Hematopoietic multipotent progenitor cell (in vitro differentiated cells): ENCODE measurements around the gene FRG2C. TPM values are rescaled to one million over a fixed set of nuclear protein-coding genes. Genes with fewer than 3 reads are reported as not detected.
"Not testable (repeated sequence)": the region's sequence is repeated elsewhere in the genome, so short reads cannot be mapped to it uniquely, and the experiment has no call there.

Source experiments
- DNase-seq, 3 donors: peaks; one replicate each; pipeline ENCODE4 v3.0.0-alpha.2; 2011 to 2015; ENCODE audit warnings: low read depth in 2 of 3, low spot score in 2 of 3
- total RNA-seq: library from RNA; depleted of rRNA; stranded (reverse); fragments of >200 nt; gene quantifications from one replicate; pipeline ENCODE4 v1.2.3, GENCODE V29; 2012

The FRG2C gene
- not detected for total RNA-seq

DNA sequence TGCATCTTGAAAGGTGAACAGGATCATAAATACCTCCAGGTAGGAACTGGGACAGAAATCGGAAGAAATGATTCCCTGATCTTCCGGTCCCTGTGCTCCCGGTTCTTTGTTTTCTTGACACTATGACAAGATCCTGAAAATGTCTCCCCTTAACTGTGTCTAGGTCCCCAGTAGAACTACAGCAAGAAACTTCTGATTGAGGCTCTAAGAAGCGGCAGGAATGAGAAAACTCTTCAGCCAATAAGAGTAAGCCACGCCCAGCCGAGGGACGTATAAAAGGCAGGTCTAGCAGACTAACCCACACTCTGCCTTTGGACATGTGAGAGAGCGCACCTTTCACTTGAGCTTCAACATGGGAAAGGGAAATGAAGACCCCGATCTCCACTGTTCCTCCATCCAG, at the start of gene FRG2C:
Gene FRG2C (plus strand): TSS at position 301 of the 400 bp plus-strand sequence. CDS start 52 bp downstream, at position 353.
- DNase-seq = not testable (repeated sequence)

DNA sequence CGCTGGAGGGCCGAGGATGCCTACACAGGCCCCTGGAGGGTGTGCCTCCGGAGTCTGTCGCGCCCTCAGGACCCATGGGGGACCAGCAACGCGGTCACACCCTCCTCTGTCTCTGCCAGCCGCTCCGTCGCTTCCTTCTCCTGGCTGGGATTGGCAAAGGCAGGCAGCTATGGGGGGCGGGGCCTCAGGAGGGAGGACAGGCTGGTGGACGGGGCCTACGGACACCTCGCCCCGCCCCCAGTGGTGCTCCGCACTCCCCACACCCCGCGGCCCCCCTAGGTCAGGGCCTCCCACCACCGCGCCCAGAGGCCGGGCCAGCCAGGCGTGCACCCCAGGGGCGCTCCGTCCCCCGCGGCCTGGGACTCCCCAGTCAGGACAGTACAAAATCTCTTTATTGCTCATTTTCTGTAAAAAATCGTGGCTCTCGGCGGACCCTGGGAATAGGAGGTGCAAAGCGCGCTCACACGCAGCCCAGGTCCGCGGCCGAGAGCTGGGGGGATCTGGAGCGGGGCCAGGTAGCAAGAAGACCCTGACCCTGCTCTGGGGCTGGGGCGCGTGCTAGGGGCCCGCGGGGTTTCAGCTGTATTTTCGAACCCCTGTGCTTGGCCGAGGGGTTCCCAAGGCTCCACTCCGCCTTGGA, 45.3 kb upstream of the FRG2C start:
- not testable (repeated sequence) for DNase-seq

DNA sequence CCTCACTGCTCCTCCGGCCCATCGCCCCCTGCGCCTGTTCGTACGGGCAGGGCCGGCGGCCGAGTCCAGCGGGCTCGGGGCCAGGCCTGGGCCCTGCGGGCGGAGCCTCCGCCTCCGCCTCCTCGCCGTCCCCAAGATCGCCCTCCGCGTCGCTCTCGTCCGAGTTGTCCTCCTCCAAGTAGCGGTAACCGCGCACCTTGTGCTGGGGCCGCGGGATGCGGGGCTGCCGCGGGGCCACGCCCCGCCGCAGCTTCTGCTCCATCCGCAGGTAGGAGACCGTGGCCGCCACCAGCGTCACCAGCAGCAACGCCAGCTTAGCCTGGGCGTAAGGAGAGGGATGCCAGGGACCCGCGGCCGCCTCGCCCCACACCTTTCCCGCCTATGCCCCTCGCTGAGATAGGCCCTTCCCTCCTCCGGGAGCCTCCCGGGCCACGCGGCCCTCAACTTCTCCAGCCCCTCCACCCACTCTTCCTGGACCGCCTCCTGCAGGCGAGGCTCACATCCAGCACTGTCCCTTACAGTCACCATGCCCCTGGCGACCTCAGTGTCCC, 44.6 kb upstream of the FRG2C start:
- DNase-seq = not testable (repeated sequence)

DNA sequence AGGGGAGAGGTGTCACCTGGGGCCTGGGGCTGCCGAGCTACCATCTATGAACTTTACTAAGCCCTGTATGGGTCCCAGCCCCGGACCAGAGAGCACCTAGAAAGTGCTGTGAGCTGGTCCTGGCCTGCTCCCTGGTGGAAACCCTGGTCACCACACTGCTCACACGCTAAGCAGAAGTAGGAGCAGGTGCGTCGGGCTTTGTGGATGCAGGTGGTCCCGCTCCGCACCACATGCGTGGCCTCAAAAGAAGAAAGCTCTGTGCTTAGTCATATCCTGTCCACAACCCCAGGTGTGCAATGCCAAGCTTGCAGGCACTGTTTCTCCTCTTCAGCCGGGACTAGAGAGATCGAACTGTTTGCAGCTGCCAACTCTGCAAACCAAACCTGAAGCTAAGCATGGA, 42.4 kb upstream of the FRG2C start:
- DNase-seq = peak in 2 of 3 donors; percentile 27 to 38

DNA sequence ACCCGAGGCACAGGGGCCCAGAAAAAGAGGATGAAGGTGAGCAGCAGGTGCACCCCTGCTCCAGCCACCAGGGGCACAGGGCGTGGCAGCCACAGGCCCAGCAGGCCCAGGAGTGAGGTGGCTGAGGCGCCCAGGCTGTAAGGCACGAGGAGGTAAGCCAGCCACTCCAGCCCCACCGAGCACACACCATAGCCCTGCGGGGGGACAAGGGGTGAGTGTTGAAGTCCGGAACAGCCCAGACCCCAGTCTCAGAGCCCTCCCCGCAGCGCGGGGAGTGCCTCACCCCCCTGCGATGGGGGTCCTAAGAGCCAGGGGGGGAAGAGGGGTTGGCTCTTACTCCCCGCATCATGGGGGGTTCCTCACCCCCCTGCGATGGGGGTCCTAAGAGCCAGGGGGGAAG, 40.5 kb upstream of the FRG2C start:
- not testable (repeated sequence) for DNase-seq

DNA sequence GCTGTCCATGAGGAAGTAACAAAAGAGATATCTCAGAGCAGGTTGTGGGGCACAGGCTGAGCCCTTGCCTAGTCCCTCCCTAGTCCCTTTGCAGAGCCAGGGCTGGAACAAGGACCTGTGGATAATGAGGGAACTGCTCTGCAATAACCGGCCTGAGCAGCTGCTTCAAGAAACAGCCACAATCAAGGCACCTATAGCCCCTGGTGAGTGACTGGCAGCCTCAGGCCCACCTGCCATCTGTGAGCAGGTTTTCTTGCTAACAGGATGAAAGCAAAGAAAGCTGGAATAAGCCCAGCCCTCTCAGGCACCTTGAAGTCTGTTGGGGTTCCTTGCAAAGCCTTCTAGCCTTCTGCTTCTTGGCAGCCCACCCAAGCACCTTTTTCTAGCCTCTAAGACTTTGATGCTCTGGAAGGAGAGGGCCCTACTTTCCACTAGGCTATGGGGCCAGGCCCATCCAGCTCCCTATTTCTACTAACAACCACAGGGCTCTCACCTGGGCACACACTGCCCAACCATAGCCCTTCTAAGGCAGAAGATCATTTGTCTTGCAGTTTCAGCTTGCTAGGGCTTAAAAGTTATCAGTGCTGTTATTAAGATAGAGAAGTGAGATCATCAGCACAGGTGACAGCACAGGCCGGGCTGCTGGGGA, 33.1 kb upstream of the FRG2C start:
- not testable (repeated sequence) for DNase-seq

DNA sequence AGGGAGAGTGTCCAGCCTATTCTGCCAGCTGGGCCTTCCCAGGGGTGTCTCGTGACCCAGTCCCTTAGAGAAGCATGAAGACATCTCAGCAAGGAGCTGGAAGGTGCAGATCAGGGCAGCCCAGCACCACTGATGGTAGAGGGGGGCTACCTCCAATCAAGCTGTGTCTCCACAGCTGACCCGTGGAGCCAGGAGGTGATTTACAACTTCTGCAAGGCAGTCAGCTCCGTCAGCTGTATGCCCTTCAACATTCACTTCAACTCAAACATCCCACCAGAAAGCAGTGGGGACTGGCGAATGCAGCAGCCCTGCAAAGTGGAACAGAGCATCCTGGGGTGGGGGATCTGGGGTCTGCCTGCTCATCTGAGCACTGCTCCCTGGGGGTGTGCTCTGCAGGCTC, 32.6 kb upstream of the FRG2C start:
- no peak for DNase-seq

DNA sequence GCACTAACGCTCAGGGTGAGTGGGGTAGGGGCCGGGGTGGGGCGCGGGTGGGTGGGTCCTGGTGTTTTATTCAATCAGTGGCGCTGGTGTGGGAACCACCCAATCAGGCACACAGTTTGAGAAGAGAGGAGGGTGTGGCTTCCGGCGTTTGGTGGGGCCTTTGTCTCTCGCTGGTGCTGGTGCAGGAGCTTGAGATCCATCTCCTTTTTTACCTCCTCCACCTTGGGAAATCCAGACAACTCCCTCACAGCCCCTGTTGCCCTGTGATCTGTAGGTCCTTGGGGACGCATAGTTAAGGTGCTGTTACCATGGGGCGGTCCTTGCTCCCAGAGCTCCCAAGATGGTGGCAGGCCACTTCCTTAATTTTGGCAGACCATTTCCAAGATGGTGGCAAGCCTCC, 25.2 kb upstream of the FRG2C start:
- not testable (repeated sequence) for DNase-seq

DNA sequence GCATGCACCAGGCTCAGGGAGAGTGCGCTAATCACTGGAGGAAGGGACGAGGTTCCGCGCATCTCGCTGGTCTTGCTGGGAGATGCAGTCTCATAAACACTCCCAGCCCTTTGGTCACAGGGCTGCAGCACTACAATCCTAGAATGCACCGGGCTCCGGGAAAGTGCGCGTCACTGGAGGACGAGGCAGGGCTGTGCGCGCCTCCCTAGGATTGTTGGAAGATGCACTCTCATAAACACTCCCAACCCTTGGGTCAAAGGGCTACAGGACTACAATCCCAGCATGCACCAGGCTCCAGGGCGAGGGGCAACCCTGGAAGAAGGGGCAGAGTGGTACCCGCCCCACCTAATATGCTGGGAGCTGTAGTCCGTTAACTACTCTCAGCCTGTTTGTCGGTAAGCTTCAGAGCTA, 23.0 kb upstream of the FRG2C start:
- peak in 2 of 3 donors; percentile 70 to 81 for DNase-seq

DNA sequence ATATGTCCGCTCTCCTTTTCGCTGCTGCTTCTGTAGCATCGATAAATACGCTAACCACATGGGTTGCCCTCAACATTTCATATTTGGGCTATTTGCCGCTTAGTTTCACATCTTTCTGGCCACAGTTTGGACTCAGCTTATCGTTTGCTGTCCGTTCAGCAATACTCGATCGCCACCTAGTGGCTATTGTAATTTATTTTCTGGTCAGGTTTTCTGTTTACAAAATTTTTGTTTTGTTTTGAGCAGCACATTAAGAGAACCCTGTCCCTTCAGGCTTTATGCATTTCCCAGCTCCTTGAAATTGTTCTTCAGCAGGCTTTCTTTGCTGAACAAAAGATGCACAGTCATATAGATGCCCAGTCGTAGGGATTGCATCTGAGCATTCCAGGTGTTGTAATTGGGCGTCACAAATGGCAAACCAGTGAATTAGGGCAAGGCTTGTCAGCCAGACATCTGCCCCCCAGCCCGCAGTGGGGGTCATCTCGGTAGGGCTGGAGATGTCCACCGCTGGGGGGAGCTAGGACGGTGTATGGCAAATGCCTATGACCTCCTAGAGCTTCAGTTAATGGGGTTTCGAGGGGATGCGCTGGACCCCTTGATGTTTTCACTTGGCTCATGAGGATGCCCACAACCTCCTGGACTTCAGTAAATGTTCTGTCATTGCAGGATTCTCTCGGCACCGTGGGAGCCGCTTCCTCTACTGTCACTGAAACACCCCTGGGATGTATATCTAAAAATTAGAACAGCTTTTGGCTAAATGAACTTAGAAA, 20.9 kb upstream of the FRG2C start:
- DNase-seq = peak; percentile 7 to 62 (median 33)

DNA sequence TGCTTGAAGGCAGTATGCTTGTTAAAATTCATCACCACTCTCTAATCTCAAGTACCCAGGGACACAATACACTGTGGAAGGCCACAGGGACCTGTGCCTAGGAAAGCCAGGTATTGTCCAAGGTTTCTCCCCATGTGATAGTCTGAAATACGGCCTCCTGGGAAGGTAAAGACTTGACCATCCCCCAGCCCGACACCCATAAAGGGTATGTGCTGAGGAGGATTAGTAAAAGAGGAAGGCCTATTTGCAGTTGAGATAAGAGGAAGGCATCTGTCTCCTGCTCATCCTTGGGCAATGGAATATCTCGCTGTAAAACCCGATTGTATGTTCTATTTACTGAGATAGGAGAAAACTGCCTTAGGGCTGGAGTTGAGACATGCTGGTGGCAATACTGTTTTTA, 18.6 kb upstream of the FRG2C start:
- not testable (repeated sequence) for DNase-seq

DNA sequence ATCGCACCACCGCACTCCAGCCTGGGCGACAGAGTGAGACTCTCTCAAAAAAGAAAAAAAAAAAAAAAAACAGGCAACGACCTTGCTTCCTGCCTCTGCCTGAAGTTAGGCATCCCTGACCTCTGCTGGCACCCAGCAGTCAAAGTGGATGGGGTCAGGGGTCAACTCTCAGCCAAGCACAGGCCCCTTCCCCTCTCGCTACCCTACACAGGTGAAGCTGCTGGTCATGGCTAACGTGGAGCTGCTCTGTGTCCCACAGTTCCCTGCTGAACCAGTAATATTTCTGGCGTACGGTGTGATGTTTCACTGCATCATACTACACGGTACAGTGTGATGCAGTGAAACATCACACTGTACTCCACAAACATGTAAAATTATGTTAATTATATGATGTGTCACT, 13.9 kb upstream of the FRG2C start:
- DNase-seq = no peak

DNA sequence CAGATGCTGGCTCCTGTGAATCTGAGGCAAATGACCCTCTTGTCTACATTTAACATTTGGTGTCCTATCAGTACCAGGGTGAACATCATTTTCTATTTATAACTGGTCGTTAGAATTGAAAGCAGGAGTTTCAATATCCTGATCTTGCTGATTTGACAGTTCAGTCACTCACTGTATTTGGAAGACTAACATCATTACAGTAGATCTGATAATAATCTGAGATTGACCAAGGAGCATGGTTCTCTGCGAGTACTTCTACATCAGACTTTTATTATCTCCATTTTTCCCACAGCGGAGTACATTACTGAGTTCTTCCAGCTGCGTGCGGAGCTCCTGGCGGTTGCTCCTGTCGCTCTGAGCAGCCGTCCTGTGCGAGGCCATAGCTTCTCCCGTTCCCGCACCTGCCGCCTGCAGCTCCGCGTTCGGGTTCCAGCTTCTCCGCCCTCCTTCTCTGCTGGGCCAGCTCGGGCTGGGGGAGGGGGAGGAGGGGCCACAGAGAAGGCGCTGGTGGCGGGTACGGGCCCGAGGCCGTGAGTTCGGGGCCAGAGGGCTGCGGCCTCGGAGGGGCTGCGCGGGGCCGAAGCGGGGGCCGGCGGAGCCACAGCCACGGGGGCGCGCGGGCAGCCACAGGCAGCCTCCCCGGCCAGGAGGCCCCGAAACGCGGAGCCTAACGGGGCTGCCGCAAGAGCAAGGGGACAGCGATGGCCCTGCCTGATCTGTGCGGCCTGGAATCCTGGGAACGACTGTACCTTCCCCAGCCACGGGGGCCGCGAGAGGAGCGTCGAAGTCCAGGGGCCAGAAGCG, 8.8 kb upstream of the FRG2C start:
- DNase-seq = not testable (repeated sequence)

DNA sequence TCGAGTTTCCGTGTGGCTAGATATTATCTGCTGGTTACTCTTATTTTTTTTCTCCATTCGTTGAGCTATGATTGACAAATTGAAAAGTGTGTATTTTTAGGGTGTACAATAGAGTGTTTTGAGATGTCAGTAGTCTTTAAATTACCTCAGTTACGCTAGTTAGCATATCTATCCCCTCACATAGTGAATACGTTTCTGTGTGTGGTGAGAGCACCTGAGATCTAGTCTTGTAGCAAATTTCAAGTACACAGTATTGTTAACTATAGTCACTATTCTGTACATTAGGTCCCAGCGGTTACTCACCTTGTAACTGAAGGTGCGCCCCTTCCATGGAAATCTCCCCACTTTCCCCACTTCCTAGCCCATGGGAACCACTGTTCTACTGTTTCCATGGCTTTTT, 8.2 kb upstream of the FRG2C start:
- not testable (repeated sequence) for DNase-seq

DNA sequence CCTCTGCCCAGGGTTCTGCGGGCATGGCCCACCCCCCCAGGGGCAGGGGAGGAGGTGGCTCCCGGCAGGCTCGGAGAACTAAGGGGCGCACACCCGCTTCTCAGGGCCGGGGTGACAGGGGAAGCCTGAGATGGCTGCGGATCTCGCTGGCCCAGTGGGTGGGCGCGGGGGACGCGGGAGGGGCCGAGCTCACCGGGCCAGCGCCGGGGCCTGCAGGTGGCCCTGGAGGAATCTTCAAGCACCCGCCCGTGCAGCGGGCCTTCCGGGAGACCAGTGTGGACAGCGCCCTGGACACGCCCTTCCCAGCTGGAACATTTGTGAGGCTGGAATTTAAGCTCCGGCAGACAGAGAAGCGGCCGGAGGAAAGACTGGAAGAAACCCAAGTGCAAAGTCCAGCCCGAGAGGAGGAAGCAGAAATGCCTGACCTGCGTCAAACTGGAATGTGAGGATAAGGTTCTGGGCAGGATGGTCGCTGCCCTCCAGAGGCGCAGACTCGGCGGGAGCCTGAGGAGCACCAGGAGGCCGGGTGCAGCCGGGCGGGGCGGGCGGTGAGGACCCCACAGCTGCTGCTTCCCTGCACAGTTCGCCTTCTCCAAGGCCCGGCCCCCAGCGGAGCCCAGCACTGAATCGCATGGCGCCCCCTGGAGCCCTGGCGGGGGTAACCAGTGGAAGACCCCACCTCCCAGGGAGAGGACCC, 5.6 kb upstream of the FRG2C start:
- DNase-seq = peak in 1 of 3 donors; percentile 36

DNA sequence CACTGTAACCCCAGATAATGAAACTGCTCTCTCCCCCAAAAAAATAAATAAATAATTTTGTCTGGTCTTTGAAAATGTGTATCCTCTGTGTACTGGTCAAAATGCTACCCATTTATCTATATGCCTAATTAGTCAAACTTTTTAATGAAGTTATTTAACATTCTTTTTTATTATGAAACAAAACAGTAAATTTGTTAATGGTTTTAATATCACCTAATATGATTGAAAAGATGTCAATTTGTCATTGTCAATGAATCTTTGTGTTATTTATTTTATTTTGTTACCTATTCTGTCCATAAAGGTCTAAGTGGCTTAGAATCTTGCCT, 5.1 kb upstream of the FRG2C start:
- DNase-seq = not testable (repeated sequence)

DNA sequence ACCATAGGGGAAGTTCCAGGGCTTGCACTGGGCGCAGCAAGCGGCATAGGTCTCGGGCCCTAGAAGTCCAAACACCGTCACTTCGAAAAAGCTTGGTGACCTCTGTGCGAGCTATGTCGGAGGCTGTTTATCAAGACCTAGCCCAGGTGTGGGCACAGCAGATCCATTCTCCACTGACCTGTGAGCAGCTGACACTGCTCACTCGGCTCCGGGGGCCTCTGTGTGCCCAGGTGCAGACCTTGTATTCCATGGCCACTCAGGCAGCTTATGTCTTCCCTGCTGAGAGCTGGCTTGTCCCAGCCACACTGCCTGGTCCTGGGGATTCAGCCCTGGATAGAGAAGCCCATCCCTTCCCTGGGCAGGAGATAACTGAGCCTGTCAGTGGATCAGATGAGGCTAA, 1.5 kb downstream of the FRG2C start:
- DNase-seq = not testable (repeated sequence)

DNA sequence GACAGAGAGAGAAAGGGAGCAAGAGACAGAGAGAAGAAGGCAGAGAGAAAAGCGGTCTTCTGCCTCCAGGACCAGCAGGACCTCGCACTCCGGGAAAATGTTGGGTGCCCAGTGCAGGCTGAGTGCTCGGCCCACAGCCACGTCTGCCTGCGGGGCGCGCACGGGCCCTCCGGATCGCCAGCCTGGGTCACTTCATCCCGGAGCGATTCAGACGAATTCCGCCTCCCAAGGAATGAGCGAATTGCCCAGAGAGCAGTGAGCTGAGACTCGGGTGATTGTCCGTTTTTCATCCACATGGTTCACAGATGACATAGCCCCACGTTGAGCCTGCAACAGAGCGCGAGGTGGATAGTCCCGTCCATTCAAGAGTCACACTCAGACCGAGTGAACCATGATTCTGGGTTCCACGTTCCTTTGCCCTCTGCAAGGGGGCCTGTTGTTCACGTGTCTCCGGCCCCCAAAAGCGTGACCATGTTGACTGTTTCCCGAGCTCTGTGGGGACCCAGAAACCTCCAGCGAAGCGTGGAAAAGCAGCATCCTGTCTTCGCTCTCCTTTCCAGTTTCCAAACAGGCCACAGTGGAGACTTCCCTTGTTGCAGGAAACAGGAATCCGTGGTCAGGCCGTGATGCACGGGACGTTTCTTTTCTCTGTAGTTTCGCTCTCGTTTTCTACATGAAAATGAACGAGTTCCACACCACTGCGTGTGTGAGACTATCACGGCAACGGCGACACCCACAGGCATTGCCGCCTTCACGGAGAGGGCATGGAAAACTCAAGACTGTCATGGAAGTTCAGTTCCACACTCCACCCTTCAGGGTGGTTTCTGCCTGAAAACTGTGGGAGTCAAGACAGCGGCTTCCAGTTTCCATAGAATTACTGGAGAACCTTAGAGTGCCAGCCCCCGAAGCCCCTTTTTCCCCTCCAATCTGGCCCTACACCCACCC, 3.9 kb downstream of the FRG2C start:
- DNase-seq = not testable (repeated sequence)
